CD4-positive, alpha-beta T cell treated with Interleukin-17A for 1 hour (primary cell): ENCODE results near the gene PIAS1.
A peak's percentile ranks its signal among the peaks of the same experiment; 100 is the strongest.
"Not testable (repeated sequence)": the region's sequence is repeated elsewhere in the genome, so short reads cannot be mapped to it uniquely, and the experiment has no call there.

Experiments
- DNase-seq: peaks from one replicate; pipeline ENCODE4 v3.0.0-alpha.2; 2020

The PIAS1 gene

DNA sequence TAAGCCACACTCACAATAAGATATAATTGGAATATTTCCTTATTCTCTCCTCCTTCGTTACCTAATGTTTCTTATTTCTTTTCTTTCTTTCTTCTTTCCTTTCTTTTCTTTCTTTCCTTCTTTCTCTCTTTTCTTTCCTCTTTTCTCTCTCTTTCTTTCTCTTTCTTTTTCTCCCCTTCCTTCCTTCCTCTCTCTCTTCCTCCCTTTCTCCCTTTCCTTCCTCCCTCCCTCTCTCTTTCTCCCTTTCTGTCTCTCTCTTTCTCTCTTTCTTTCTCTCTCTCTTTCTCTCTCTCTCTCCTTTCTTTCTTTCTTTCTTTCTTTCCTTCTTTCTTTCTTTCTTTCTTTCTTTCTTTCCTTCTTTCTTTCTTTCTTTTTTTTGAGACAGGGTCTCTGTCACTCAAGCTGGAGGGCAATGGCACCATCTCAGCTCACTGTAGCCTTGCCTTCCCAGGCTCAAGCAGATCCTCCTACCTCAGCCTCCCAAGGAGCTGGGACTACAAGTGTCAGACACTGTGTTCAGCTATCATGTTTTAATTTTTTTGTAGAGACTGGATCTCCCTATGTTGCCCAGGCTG, 19.3 kb upstream of the PIAS1 start:
- DNase-seq = no peak

- no peak for DNase-seq
Observed at GRCh38 chr15:68038246-68038645, 15.9 kb upstream of the PIAS1 start.

DNA sequence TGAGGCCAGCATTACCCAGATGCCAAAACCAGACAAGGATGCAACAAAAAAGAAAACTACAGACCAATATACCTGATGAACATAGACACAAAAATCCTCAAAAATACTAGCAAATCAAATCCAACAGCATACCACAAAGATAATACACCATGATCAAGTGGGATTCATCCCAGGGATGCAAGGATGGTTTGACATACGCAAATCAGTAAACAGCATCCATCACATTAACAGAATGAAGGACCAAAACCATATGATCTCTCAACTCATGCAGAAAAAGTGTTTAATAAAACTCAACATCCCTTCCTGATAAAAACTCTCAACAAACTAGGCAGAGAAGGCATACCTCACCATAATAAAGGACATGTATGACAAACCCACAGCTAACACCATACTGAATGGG, 14.0 kb upstream of the PIAS1 start:
- DNase-seq = no peak

DNA sequence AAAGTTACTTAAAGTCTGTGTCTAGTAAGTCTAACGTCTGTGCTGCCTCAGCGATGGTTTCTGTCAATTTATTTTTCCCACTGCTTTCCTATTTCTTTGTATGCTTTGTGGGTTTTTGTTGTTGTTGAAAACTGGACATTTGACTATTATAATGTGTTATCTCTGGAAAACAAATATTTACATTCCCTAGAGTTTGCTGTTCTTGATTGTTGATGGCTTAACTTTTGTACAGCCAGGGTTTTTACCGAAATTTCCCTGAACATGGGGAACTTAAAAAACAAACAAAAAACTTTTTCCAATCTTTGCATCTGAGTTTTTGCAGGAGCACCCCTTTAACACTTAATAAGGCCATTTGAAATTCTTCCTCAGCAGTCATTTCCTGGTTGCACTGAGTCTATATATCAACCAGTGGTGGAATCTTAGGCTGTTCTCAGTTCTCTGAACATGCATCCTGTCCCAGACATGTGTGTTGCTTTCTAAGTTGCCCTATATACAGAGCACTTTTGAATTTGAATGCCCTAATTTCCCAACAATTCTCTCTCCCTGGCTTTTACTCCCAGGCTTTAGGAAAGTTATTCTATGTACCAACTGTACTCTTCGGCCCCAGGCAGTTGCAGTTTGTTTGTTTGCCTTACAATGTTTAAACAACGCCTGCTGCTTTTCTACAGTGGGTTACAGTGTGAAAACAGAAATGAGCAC, 11.8 kb upstream of the PIAS1 start:
- no peak for DNase-seq

DNA sequence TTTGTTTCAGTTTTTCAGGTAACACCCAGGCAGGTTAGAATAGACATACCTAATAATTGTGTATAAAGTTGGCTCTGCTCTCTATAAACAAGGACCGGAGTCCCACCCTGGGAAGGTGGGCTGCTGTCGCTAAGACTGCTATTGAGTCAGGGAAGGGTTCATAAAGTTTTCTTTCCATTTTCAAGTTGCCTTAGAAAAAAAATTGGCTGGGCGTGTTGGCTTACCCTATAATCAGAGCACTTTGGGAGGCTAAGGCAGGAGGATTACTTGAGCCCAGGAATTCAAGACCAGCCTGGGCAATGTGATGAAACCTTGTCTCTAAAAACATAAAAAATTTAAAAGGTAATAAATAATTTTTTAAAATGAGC, 11.3 kb upstream of the PIAS1 start:
- DNase-seq = no peak

DNA sequence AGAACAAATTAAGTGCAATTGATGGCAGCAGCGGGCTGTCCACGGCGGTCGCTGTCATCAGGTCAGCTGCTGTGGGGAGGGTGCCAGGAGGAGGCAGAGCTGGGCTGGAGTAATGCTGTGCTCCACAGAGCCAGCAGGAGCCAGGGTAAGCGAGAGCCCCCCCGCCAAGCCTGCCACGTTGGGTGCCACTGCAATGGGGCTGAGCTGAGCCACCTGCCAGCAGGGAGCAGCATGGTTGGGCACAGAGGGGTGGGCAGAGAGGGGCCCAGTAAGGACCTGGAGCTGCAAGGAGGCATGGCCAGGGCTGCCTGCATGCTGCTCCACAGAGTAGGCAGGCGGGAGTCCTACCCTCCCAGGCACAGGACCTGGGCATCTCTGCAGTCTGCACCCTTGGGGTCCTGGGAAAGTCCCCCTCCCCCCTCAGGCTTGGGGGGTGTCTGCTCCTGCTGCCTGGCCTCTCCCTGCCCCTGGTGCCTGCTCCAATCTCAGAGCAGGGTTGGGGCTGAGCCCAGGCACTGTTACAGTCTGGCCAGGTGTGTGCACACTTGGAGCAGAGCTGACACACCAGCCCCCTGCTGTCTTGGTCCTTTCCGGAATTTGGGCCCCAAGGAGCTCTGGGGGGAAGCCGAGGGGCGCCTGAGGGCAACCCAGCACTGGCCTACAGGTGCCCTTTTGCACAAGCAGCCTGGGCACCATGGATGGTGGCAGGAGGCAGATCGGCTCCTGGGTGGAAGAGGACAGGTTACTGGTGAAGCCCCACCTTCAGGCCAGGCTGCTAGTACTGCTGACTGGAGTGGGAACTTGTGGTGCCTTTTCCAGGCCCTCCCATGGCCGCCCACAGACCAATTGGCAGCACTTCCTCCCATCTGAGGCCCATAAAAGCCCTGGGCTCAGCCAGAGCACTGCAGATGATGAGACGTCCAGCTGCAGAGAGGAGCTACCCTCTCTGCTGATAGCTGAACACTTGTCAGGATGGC, 8.5 kb upstream of the PIAS1 start:
- DNase-seq = no peak

DNA sequence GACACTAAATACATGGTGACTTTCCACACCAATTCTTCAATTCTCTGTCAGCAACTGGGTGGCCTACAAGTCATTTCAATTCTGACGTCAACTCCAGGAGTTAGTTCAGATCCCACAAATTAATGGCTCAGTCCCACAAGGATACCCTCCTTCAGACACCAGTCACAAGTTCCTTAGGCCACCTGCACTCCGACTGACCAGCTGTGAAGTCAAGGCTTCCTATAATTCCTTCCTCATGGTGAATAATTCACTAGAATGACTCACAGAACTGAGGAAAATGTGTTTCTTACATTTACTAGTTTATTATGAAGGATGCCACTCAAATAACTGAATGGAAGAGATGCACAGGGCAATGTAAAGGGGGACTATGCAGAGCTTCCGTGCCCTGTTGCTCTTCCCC, 6.3 kb upstream of the PIAS1 start:
- DNase-seq = no peak

DNA sequence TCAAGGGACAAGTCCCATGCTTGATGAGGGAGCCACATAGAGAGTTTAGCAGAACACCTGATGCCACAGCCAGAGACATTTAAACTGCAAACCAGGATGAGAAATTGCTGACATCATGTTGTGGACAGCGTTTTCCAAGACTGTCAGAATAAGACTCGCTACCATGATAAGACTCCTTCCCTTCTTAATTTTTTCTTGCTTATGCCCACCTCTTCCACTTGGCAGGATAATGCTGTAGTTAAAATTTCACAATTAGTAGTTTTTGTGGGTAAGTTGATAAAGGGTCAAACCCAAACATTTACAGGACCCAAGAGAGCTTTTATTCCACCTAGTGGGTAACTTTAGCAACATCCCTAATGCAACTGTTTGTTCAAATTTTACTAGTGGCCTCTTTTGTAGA, 3.0 kb upstream of the PIAS1 start:
- no peak for DNase-seq

DNA sequence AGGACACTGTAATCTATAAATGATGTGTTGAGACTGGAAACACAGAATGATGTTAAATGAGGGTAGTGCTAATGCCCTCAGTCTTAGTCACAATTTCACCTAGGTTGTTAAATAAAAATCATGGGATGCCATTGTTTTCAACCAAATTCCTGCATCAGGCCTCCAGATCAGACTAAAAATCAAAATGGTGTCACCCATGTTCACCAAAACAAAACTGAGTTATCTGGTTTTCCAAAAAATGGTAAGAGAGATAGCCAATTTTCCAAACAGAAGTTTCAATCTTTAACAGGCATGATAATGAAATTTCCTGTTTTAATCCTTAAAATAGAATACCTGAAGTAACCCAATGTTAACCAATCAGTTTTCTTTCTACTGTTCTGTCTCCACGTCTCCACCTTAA, 2.2 kb upstream of the PIAS1 start:
- DNase-seq = no peak

DNA sequence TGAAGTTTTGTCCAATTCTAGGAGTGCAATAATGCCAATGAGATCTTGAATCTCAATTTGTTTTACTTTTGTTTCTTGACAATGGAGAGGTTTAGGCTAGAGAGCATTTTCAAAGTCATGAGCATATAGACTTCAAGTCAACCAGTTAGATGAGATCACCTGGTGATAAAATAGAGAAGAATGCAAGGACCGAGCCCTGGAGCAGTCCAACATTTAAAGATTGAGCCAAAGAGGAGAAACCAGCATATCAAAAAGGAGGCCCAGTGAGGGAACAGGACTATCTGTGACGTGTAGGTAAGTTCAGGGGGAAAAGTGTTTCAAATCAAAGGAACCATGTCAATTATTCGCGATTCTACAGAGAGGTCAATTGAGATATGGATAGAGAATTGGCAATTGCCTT, 1.7 kb upstream of the PIAS1 start:
- DNase-seq = no peak

- DNase-seq = no peak
Observed at GRCh38 chr15:68053001-68053400, 1.1 kb upstream of the PIAS1 start.

DNA sequence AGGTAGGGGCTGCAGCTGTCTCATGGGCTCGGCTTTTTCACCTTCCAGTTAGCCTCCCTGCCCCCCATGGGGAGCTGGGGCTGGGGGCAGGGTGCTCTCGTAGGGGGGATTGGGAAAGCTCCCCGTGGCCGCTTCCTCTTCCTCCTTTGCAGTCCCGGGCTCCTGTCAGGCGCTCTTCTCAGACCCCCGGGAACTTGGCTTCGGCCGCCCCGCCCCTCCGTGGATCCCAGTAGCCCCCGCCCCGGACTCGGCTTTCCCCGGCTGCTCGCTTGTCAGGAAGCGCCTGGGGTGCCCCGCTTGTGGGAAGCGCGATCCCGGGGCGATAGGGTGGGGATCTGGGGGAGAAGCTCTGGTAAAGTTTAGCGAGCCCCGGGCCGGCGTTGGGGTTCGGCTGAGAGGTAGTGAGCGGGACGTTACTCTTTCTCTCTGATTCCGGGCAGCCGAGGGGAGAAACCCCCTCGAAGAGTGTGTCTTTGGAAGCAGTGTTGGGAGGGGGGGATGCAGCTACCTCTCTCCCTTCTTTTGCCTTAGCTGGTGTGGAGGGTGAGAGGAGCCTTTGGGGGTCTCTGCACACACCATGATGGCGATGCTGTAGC, 611 bp downstream of the PIAS1 start:
- DNase-seq = peak; percentile 34

- peak; percentile 71 for DNase-seq
Observed at GRCh38 chr15:68055224-68055705, 1.1 kb downstream of the PIAS1 start.

GRCh38 chr15:68056097-68056865, 2.2 kb downstream of the PIAS1 start:
- peak; percentile 23 for DNase-seq

DNA sequence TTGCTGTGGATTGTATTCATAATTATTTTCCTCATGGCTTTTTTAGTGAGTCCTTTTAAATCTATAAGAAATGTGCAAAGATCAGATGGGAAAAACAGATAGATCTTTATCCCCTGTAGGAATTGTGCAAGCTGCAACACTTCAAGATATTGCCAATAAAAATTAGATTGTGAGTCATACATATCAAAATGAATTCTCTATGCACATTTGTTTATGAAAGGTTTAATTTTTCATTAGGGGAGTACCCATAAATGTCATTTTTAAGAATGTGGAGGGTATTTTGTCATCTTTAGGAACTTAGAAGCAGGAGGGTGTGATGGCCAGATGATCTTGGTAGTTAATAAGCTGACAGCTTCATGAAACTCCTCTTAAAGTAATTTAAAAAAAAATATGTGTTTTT, 2.9 kb downstream of the PIAS1 start:
- no peak for DNase-seq

- no peak for DNase-seq
Observed at GRCh38 chr15:68057758-68058157, 3.6 kb downstream of the PIAS1 start.

- DNase-seq = not testable (repeated sequence)
Observed at GRCh38 chr15:68058970-68059369, 4.9 kb downstream of the PIAS1 start.

DNA sequence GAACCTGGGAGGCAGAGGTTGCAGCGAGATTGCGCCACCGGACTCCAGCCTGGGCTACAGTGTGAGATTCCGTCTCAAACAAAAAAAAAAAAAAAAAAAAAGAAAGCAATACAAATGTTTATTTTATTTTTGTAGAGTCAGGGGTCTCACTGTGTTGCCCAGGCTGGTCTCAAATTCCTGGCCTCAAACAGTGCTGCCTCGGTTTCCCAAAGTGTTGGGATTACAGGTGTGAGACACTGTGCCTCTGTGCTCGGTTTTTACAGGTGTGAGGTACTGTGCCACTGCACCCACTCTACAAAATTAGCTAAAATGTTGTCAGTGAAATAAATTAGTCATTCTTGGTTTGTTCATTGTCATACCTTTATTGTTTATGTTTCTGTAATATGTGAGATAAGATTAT, 5.5 kb downstream of the PIAS1 start:
- no peak for DNase-seq

GRCh38 chr15:68061171-68061570, 7.1 kb downstream of the PIAS1 start:
- DNase-seq = no peak

GRCh38 chr15:68061602-68062001, 7.5 kb downstream of the PIAS1 start:
- no peak for DNase-seq

DNA sequence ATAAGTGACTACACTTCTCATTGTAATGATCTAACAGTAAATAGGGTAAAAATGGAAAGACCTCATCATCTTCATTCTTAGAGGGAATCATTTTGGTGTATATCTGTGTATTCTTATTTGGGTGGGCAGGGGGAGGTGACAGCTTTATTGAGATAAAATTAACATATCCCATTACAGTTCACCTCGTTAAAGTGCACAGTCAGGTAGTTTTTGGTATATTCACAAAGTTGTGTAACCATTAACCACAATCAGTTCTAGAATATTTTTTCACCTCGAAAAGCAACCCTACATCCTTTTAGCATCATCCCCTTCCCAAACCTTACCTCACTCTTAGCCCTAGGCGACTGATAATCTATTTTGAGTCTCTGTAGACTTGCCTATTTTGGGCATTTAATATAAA, 8.1 kb downstream of the PIAS1 start:
- no peak for DNase-seq

- DNase-seq = no peak
Observed at GRCh38 chr15:68062946-68063465, 8.9 kb downstream of the PIAS1 start.
